Measurements from ENCODE around the gene PARP15.

DNA sequence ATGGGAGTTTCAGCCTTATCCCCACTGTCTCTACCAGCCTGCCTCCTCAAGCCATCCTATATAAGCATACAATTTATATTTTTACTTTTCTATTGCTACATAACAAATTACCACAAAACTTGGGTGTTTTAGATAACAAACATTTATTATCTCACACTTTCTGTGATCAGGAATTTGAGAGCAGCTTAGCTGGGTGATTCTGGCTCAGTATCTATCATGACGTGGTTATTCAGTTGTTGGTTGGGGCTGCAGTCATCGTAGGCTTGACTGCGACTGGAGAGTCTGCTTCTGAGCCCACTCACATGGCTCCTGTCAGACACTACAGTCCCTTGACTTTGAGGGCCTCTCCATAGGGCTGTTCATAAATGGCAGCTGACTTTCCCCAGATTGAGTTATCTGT is 20.7 kb downstream of the PARP15 start:
- TF ChIP-seq EZH2phosphoT487 (IDR thresholded peaks at IDR 0.05; ENCODE audit: borderline replicate concordance, low read depth, low read length) = no peak
- no peak for TF ChIP-seq CTCF (conservative IDR thresholded peaks at IDR 0.05; ENCODE audit: low read length)
